Measurements from ENCODE around the gene HBM. TPM values are rescaled to one million over a fixed set of nuclear protein-coding genes. Genes with fewer than 3 reads are reported as not detected.

The HBM gene
- total RNA-seq, 1 donor from 2014 or later = not detected

- peaks cover 42% of the 10 kb centered on the region for H3K27me3 Mint-ChIP-seq
- no peak overlapping the region for H3K27ac Mint-ChIP-seq
- H3K4me3 Mint-ChIP-seq = no peak overlapping the region
- intact Hi-C loops (cut with micrococcal nuclease) = no loop called here
- peaks cover 1% of the 10 kb centered on the region for H3K36me3 Mint-ChIP-seq (ENCODE audit: low read depth)
- peaks cover 9% of the 10 kb centered on the region for H3K4me1 Mint-ChIP-seq
- DNase-seq = no peak
- H3K9me3 Mint-ChIP-seq = no peaks in the 10 kb centered on the region
Observed at GRCh38 chr16:178668-179015, 12.9 kb downstream of the HBM start.

- H3K4me3 Mint-ChIP-seq = peak overlapping the region; percentile 54
- H3K27me3 Mint-ChIP-seq = peaks cover 37% of the 10 kb centered on the region
- peaks cover 1% of the 10 kb centered on the region for H3K36me3 Mint-ChIP-seq (ENCODE audit: low read depth)
- no peak for DNase-seq
- peaks cover 8% of the 10 kb centered on the region for H3K4me1 Mint-ChIP-seq
- H3K27ac Mint-ChIP-seq = no peak overlapping the region
- intact Hi-C loops (cut with micrococcal nuclease) = loop anchor here (5.0 kb wide), 1 partner anchor 183 kb away; no protein-coding TSS in a partner anchor
- no peaks in the 10 kb centered on the region for H3K9me3 Mint-ChIP-seq
Observed at GRCh38 chr16:179211-180092, 13.7 kb downstream of the HBM start.

- Mint-ChIP-seq H3K4me1 (peaks cover 3% of the 10 kb centered on the region), H3K9me3 (no peaks in the 10 kb centered on the region), H3K36me3 (ENCODE audit: low read depth) (peaks cover 4% of the 10 kb centered on the region), H3K27ac (no peak within 1 kb of the TSS), H3K4me3 (peak within 1 kb of the TSS; percentile 54), H3K27me3 (peaks cover 30% of the 10 kb centered on the region)
- peak; percentile 76 for DNase-seq
- intact Hi-C loops (cut with micrococcal nuclease) = loop anchor here (5.0 kb wide), 1 partner anchor 182 kb away; no protein-coding TSS in a partner anchor
Observed at GRCh38 chr16:180101-180675, 14.4 kb downstream of the HBM start, which contains the start of gene HBQ1. Gene HBQ1, plus strand, starts transcription at chr16:180459. Its CDS starts 28 bp downstream, at chr16:180487.

GRCh38 chr16:180681-181564, 15.1 kb downstream of the HBM start:
- Mint-ChIP-seq H3K27me3 (peaks cover 25% of the 10 kb centered on the region), H3K4me3 (peak overlapping the region; percentile 40), H3K4me1 (no peaks in the 10 kb centered on the region), H3K27ac (no peak overlapping the region), H3K9me3 (no peaks in the 10 kb centered on the region), H3K36me3 (ENCODE audit: low read depth) (peaks cover 8% of the 10 kb centered on the region)
- intact Hi-C loops (cut with micrococcal nuclease) = loop anchor here (1.0 to 5.0 kb wide), 2 partner anchors 74 to 181 kb away; no protein-coding TSS in a partner anchor
- DNase-seq = peak; percentile 96

DNA sequence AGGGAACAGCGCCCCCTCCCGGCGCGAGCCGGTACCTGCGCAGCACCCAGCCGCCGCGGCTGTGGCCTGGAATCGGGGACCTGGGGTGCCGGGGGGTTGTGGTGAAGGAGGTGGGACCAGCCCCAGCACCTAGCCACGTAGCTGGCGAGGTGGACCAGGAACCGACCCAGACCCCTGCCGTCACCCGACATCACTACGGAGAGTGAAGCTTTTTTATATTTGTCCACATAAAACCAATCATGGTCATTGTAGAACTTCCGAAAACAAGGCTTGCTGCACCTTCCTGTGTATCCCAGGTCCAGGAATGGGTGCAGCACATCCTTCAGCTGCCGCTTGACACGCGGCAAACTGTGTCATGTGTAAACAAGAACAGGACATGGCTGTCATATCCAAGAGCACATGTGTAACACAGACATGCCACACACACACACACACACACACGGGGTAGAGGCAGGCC, 15.8 kb downstream of the HBM start:
- Mint-ChIP-seq H3K9me3 (no peaks in the 10 kb centered on the region), H3K4me3 (no peak overlapping the region), H3K4me1 (no peaks in the 10 kb centered on the region), H3K27ac (no peak overlapping the region), H3K36me3 (ENCODE audit: low read depth) (peaks cover 8% of the 10 kb centered on the region), H3K27me3 (peaks cover 25% of the 10 kb centered on the region)
- intact Hi-C loops (cut with micrococcal nuclease) = loop anchor here (1.0 to 5.0 kb wide), 2 partner anchors 74 to 181 kb away; no protein-coding TSS in a partner anchor
- no peak for DNase-seq

- Mint-ChIP-seq H3K27me3 (peaks cover 16% of the 10 kb centered on the region), H3K27ac (no peak overlapping the region), H3K36me3 (ENCODE audit: low read depth) (peaks cover 13% of the 10 kb centered on the region), H3K4me1 (no peaks in the 10 kb centered on the region), H3K9me3 (no peaks in the 10 kb centered on the region), H3K4me3 (no peak overlapping the region)
- DNase-seq = no peak
- intact Hi-C loops (cut with micrococcal nuclease) = loop anchor here (5.0 kb wide), 1 partner anchor 179 kb away; no protein-coding TSS in a partner anchor
Observed at GRCh38 chr16:183005-183404, 17.2 kb downstream of the HBM start.

DNA sequence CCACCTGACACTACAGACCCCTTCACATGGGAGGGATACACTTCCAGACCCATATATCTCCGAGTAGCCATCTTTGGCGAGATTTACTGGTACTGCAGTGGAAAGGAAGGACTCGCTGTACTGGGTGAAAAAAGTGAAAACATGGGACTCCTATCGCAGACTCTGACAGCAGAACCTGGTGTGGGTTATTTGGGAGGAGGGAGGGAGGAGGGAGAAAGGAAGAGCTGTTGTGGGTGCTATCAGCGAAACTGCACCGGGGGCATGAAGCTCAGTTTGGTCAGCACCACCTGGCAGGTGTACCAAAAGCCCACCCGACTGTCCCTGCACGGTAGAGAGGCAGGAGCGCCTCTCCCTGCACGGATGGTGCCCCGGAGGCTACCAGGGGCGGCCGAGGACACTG, 19.4 kb downstream of the HBM start:
- DNase-seq = no peak
- Mint-ChIP-seq H3K9me3 (no peaks in the 10 kb centered on the region), H3K4me3 (no peak overlapping the region), H3K27ac (no peak overlapping the region), H3K27me3 (no peaks in the 10 kb centered on the region), H3K36me3 (ENCODE audit: low read depth) (peaks cover 28% of the 10 kb centered on the region), H3K4me1 (peaks cover 2% of the 10 kb centered on the region)
- intact Hi-C loops (cut with micrococcal nuclease) = no loop called here

- DNase-seq = no peak
- Mint-ChIP-seq H3K4me3 (no peak overlapping the region), H3K36me3 (ENCODE audit: low read depth) (peaks cover 31% of the 10 kb centered on the region), H3K4me1 (peaks cover 2% of the 10 kb centered on the region), H3K9me3 (no peaks in the 10 kb centered on the region), H3K27me3 (no peaks in the 10 kb centered on the region), H3K27ac (no peak overlapping the region)
- intact Hi-C loops (cut with micrococcal nuclease) = no loop called here
Observed at GRCh38 chr16:185691-186090, 19.9 kb downstream of the HBM start.

DNA sequence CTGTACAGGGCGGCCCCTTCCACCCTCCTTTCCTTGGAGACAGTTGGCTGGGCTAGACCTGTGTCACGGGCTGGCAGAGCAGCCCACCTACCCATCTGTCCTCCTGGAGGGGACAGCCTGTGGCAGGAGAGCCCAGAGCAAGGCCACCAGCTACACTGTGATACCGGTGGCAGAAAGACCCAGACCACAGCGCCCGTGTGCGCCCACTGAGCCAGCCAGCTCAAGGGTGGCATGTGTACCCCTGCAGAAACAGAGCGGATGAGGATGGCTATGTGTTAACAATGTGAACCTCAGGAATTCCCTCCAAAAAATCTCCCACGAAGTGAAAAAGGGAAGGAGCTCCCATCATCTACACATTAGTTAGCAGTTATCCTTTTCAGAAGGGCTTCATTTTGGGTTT, 21.6 kb downstream of the HBM start:
- no peak for DNase-seq
- no peak overlapping the region for H3K27ac Mint-ChIP-seq
- no peak overlapping the region for H3K4me3 Mint-ChIP-seq
- peaks cover 2% of the 10 kb centered on the region for H3K4me1 Mint-ChIP-seq
- no peaks in the 10 kb centered on the region for H3K9me3 Mint-ChIP-seq
- H3K27me3 Mint-ChIP-seq = no peaks in the 10 kb centered on the region
- intact Hi-C loops (cut with micrococcal nuclease) = no loop called here
- peaks cover 43% of the 10 kb centered on the region for H3K36me3 Mint-ChIP-seq (ENCODE audit: low read depth)

DNA sequence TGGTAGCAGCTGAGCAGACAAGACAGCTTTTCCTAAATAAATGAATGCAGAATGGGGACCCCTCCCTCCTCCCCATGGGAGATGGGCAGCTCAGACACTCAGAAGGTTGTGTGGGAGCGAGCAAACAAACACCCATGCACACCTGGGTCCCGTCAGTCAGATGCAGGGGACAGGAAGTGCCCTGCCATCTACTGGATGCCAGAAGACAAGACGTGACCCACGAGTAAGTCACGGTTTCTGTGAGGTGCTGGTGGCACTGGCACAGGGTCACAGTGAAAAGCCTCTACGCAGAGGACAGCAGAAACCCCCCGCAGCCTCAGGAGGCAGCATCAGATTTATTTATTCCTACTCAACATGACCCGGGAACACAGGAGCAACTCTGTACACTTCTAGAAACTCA, 22.9 kb downstream of the HBM start:
- no peaks in the 10 kb centered on the region for H3K27me3 Mint-ChIP-seq
- intact Hi-C loops (cut with micrococcal nuclease) = no loop called here
- no peaks in the 10 kb centered on the region for H3K9me3 Mint-ChIP-seq
- peaks cover 2% of the 10 kb centered on the region for H3K4me1 Mint-ChIP-seq
- no peak overlapping the region for H3K4me3 Mint-ChIP-seq
- no peak overlapping the region for H3K27ac Mint-ChIP-seq
- H3K36me3 Mint-ChIP-seq (ENCODE audit: low read depth) = peaks cover 46% of the 10 kb centered on the region
- DNase-seq = peak; percentile 73

DNA sequence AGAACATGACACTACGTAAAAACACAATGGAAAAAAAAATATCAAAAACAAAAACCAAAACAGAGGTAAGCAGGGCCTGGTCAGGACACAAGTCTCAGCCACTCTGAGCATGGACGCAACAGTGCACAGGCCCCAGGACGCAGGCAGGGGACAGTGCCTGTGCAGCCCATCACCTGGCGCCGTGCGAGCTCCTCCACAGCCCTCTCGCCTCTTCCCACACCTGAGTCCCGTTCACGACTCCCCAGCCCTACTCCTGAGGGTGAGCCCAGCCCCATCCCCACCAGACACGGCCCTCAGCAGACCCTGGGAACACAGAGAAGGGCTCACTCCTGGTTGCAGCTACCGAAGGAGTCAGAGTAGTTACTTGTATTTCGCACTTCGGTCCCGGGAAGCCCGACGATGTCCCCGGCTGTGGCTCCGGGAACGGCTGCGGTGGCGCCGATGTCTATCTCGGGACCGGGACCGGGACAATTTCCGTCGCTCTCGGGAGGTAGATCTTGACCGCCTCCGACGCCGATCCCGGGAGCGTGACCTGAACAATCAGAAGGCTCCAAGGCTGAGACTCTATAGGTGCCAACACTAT, 23.9 kb downstream of the HBM start:
- intact Hi-C loops (cut with micrococcal nuclease) = no loop called here
- peaks cover 2% of the 10 kb centered on the region for H3K4me1 Mint-ChIP-seq
- H3K27ac Mint-ChIP-seq = no peak overlapping the region
- no peak overlapping the region for H3K4me3 Mint-ChIP-seq
- H3K36me3 Mint-ChIP-seq (ENCODE audit: low read depth) = peaks cover 48% of the 10 kb centered on the region
- DNase-seq = no peak
- H3K9me3 Mint-ChIP-seq = no peaks in the 10 kb centered on the region
- H3K27me3 Mint-ChIP-seq = no peaks in the 10 kb centered on the region

- DNase-seq = no peak
- no peaks in the 10 kb centered on the region for H3K27me3 Mint-ChIP-seq
- no peak overlapping the region for H3K4me3 Mint-ChIP-seq
- peaks cover 2% of the 10 kb centered on the region for H3K4me1 Mint-ChIP-seq
- H3K36me3 Mint-ChIP-seq (ENCODE audit: low read depth) = peaks cover 54% of the 10 kb centered on the region
- intact Hi-C loops (cut with micrococcal nuclease) = no loop called here
- no peaks in the 10 kb centered on the region for H3K9me3 Mint-ChIP-seq
- no peak overlapping the region for H3K27ac Mint-ChIP-seq
Observed at GRCh38 chr16:191831-192230, 26.1 kb downstream of the HBM start.

DNA sequence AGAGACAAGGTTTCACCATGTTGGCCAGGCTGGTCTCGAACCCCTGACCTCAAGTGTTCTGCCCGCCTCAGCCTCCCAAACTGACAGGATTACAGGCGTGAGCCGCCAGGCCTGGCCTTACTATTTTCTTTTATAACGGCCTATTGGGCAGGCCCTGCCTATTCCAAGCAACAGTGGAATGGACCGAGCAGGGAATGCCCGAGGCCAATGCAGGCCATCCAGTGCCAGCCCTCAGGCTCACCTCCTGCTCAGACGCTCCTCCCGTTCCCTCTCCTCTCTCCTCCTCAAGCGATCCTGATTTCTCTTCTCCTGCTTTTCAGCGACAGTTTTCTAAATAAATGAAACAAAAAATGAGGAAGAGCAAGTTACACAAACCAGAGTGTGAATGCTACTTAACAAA, 26.9 kb downstream of the HBM start:
- H3K36me3 Mint-ChIP-seq (ENCODE audit: low read depth) = peaks cover 54% of the 10 kb centered on the region
- no peak overlapping the region for H3K27ac Mint-ChIP-seq

More for the DNA sequence above, 26.9 kb downstream of the HBM start:
- DNase-seq = no peak
- Mint-ChIP-seq H3K27me3 (no peaks in the 10 kb centered on the region), H3K4me1 (peaks cover 2% of the 10 kb centered on the region), H3K4me3 (no peak overlapping the region), H3K9me3 (no peaks in the 10 kb centered on the region)
- intact Hi-C loops (cut with micrococcal nuclease) = no loop called here
